GM20431 (cell line): ENCODE measurements around the gene DLX4.

Experiments used
- in situ Hi-C: fragments of 300-500 bp; cut with MseI, MboI; formaldehyde crosslinking; loops from one replicate; pipeline ENCODE4 v1.15.0; 2020; ENCODE audit warnings: low sequenced_read_pairs; ENCODE audit not compliant: unreplicated experiment

DLX4 gene

GRCh38 chr17:49946208-49946607, 22.8 kb upstream of the DLX4 start:
- in situ Hi-C loops, result no loop called here

GRCh38 chr17:49946964-49947584, 21.9 kb upstream of the DLX4 start:
- in situ Hi-C loops, result no loop called here

- in situ Hi-C loops, result no loop called here
Measured at GRCh38 chr17:49949634-49950033, 19.4 kb upstream of the DLX4 start.

- in situ Hi-C loops, result no loop called here
Measured at GRCh38 chr17:49951362-49952082, 17.5 kb upstream of the DLX4 start.

GRCh38 chr17:49952209-49952911, 16.6 kb upstream of the DLX4 start:
- in situ Hi-C loops, result no loop called here

GRCh38 chr17:49952912-49953497, 16.0 kb upstream of the DLX4 start:
- in situ Hi-C loops, result no loop called here

GRCh38 chr17:49955157-49955556, 13.8 kb upstream of the DLX4 start:
- in situ Hi-C loops, result no loop called here

GRCh38 chr17:49956780-49957179, 12.2 kb upstream of the DLX4 start:
- in situ Hi-C loops, result no loop called here

GRCh38 chr17:49957350-49957749, 11.6 kb upstream of the DLX4 start:
- in situ Hi-C loops, result no loop called here

- in situ Hi-C loops, result no loop called here
Measured at GRCh38 chr17:49958723-49959122, 10.3 kb upstream of the DLX4 start.

GRCh38 chr17:49959183-49959935, 9.6 kb upstream of the DLX4 start:
- in situ Hi-C loops, result no loop called here

GRCh38 chr17:49962599-49963308, 6.2 kb upstream of the DLX4 start:
- in situ Hi-C loops, result no loop called here

GRCh38 chr17:49963309-49963625, 5.7 kb upstream of the DLX4 start:
- in situ Hi-C loops, result no loop called here

GRCh38 chr17:49963626-49964302, 5.2 kb upstream of the DLX4 start:
- in situ Hi-C loops, result no loop called here

GRCh38 chr17:49964303-49964768, 4.7 kb upstream of the DLX4 start:
- in situ Hi-C loops, result no loop called here

GRCh38 chr17:49964769-49965523, 4.0 kb upstream of the DLX4 start:
- in situ Hi-C loops, result no loop called here

GRCh38 chr17:49965524-49965909, 3.5 kb upstream of the DLX4 start:
- in situ Hi-C loops, result no loop called here

- in situ Hi-C loops, result no loop called here
Measured at GRCh38 chr17:49966767-49967166, 2.2 kb upstream of the DLX4 start.
